ENCODE results near the gene CLCN6. TPM values are rescaled to one million over a fixed set of nuclear protein-coding genes. Genes with fewer than 3 reads are reported as not detected.

CLCN6 gene
- polyA plus RNA-seq, 1 experiment: 6.1 TPM

DNA sequence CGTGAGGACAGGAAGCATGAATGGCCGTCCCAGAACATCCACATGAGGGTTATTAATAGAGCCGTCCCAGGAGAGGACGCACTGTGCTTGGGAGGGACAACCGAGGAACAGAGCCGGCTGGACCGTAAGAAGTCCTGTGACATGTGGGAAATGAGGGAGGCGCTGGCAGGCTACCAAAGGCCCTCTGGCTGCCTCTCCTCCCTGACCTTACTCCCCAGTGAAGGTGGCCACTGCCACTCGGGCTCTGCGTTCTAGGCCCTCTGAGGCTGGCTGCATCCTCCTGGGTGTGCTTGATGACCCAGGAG, 68.2 kb downstream of the CLCN6 start:
- Histone ChIP-seq H3K27me3 (ENCODE audit: control insufficient read depth, insufficient read depth, low read length) (peaks cover 9% of the 10 kb centered on the region), H3K4me3 (ENCODE audit: low read depth, low read length) (no peak overlapping the region), H3K36me3 (ENCODE audit: control insufficient read depth, insufficient read depth, low read length) (no peaks in the 10 kb centered on the region)
- CTCF ChIA-PET: interaction anchor here (0.6 kb wide), 1 partner anchor 11 kb away, joined by 4 read pairs; no protein-coding TSS in a partner anchor
- TF ChIP-seq, protein P1, sequence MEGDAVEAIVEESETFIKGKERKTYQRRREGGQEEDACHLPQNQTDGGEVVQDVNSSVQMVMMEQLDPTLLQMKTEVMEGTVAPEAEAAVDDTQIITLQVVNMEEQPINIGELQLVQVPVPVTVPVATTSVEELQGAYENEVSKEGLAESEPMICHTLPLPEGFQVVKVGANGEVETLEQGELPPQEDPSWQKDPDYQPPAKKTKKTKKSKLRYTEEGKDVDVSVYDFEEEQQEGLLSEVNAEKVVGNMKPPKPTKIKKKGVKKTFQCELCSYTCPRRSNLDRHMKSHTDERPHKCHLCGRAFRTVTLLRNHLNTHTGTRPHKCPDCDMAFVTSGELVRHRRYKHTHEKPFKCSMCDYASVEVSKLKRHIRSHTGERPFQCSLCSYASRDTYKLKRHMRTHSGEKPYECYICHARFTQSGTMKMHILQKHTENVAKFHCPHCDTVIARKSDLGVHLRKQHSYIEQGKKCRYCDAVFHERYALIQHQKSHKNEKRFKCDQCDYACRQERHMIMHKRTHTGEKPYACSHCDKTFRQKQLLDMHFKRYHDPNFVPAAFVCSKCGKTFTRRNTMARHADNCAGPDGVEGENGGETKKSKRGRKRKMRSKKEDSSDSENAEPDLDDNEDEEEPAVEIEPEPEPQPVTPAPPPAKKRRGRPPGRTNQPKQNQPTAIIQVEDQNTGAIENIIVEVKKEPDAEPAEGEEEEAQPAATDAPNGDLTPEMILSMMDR (IDR thresholded peaks at IDR 0.05; ENCODE audit: insufficient read depth, low read depth, low read length): no peak
- POLR2A ChIA-PET: no interaction called here
- DNase-seq (ENCODE audit: low read depth): no peak

DNA sequence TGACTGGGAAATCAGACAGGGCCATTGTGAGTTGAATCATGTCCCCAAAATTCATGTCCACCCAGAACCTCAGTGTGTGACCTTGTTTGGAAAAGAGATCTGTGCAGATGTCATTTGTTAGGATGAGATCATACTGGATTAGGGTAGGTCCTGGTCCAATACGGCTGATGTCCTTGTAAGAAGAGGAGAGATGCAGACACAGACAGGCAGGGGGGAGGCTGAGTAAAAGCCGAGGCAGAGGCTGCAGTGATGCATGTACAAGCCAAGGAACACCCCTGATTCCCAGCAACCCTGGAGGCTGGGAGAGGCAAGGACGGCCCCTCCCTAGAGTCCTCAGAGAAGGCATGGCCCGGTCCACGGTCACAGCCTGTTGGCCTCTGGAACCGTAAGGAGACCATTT, 68.6 kb downstream of the CLCN6 start:
- ChIA-PET POLR2A (no interaction called here), CTCF (no interaction called here)
- Histone ChIP-seq H3K36me3 (ENCODE audit: control insufficient read depth, insufficient read depth, low read length) (no peaks in the 10 kb centered on the region), H3K4me3 (ENCODE audit: low read depth, low read length) (no peak overlapping the region), H3K27me3 (ENCODE audit: control insufficient read depth, insufficient read depth, low read length) (peaks cover 9% of the 10 kb centered on the region)
- TF ChIP-seq, protein P1 (IDR thresholded peaks at IDR 0.05; ENCODE audit: insufficient read depth, low read depth, low read length): no peak
- DNase-seq (ENCODE audit: low read depth): no peak

GRCh38 chr1:11875094-11875493, 69.1 kb downstream of the CLCN6 start:
- ChIA-PET POLR2A (interaction anchor here (0.7 kb wide), 1 partner anchor 776 kb away, joined by 8 read pairs; no protein-coding TSS in a partner anchor), CTCF (no interaction called here)
- peaks cover 9% of the 10 kb centered on the region for H3K27me3 ChIP-seq (ENCODE audit: control insufficient read depth, insufficient read depth, low read length)
- DNase-seq (ENCODE audit: low read depth): no peak
- TF ChIP-seq, protein P1 (IDR thresholded peaks at IDR 0.05; ENCODE audit: insufficient read depth, low read depth, low read length): no peak
- H3K4me3 ChIP-seq (ENCODE audit: low read depth, low read length): no peak overlapping the region
- H3K36me3 ChIP-seq (ENCODE audit: control insufficient read depth, insufficient read depth, low read length): no peaks in the 10 kb centered on the region

DNA sequence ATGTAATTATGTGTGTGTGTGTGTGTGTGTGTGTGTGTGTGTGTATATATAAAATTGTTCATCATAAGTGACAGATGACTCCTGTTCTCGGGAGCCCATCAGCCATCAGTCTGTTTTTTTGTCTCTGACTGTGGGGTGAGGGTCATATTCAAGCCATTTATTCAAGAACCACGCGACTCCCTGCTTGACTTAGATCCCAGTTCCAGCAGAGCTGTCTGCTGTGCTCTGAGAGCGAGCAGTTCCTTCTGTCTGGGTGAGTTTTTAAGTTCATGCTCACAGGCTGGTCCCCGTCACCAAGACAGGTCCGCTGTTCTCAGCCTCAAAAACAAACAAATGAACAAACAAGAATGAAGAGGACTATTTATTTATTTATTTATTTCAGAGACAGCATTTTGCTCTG, 71.1 kb downstream of the CLCN6 start:
- ChIA-PET CTCF (interaction anchor here (0.6 to 1.0 kb wide), 2 partner anchors 16 to 29 kb away, joined by 3 read pairs; no protein-coding TSS in a partner anchor), POLR2A (no interaction called here)

GRCh38 chr1:11878081-11878890, 72.3 kb downstream of the CLCN6 start:
- H3K4me3 ChIP-seq (ENCODE audit: low read depth, low read length): no peak overlapping the region
- TF ChIP-seq, protein P1 (IDR thresholded peaks at IDR 0.05; ENCODE audit: insufficient read depth, low read depth, low read length): no peak
- ChIA-PET POLR2A (no interaction called here), CTCF (interaction anchor here (1.0 to 1.5 kb wide), 2 partner anchors 14 kb away, joined by 3 to 6 read pairs; no protein-coding TSS in a partner anchor)
- H3K36me3 ChIP-seq (ENCODE audit: control insufficient read depth, insufficient read depth, low read length): no peaks in the 10 kb centered on the region
- H3K27me3 ChIP-seq (ENCODE audit: control insufficient read depth, insufficient read depth, low read length): peaks cover 4% of the 10 kb centered on the region; the same call in 1 of the 2 replicates
- no peak for DNase-seq (ENCODE audit: low read depth)

More for the DNA sequence above, 71.1 kb downstream of the CLCN6 start:
- H3K27me3 ChIP-seq (ENCODE audit: control insufficient read depth, insufficient read depth, low read length): peaks cover 7% of the 10 kb centered on the region; the same call in 1 of the 2 replicates
- no peaks in the 10 kb centered on the region for H3K36me3 ChIP-seq (ENCODE audit: control insufficient read depth, insufficient read depth, low read length)
- no peak overlapping the region for H3K4me3 ChIP-seq (ENCODE audit: low read depth, low read length)
- DNase-seq (ENCODE audit: low read depth): no peak
- TF ChIP-seq, protein P1 (IDR thresholded peaks at IDR 0.05; ENCODE audit: insufficient read depth, low read depth, low read length): no peak
